Natural killer cell (primary cell): ENCODE data around the gene DHRS1. TPM values are rescaled to one million over a fixed set of nuclear protein-coding genes. Genes with fewer than 3 reads are reported as not detected.
A peak's percentile ranks its signal among the peaks of the same experiment; 100 is the strongest.
"Not testable (repeated sequence)": the region's sequence is repeated elsewhere in the genome, so short reads cannot be mapped to it uniquely, and the experiment has no call there.

Source experiments
- ATAC-seq, 3 donors: fragments of 150-1000 bp in 2 of 3; fragments of 200-7000 bp in 1 of 3; cut with Tn5 transposase; 1 replicate in 1 of 3; 2 replicates in 2 of 3; pipeline ENCODE4 v1.10.0; 2021; ENCODE audit warnings: mild to moderate bottlenecking in 2 of 3, moderate library complexity in 2 of 3
- DNase-seq, 2 donors: peaks; one replicate each; pipeline versions ENCODE4 v3.0.0 to v3.0.0-alpha.2; 2013 to 2021; ENCODE audit warnings: mixed read lengths in 1 of 2
- H3K27ac ChIP-seq: one replicate; pipeline ENCODE4 v1.5.1; 2013; ENCODE audit warnings: mild to moderate bottlenecking, low read length
- H3K27me3 ChIP-seq: one replicate; pipeline ENCODE4 v1.6.1; 2013; ENCODE audit warnings: low read length; ENCODE audit not compliant: control insufficient read depth, insufficient read depth
- H3K36me3 ChIP-seq: one replicate; pipeline ENCODE4 v1.6.1; 2013; ENCODE audit warnings: low read length; ENCODE audit not compliant: control insufficient read depth, insufficient read depth
- H3K4me1 ChIP-seq: one replicate; pipeline ENCODE4 v1.6.1; 2013; ENCODE audit warnings: low read length; ENCODE audit not compliant: control insufficient read depth, insufficient read depth
- H3K4me3 ChIP-seq: one replicate; pipeline ENCODE4 v1.5.1; 2013; ENCODE audit warnings: low read length
- H3K9me3 ChIP-seq: one replicate; pipeline ENCODE4 v1.6.1; 2013; ENCODE audit warnings: low read length; ENCODE audit not compliant: control insufficient read depth, insufficient read depth
- H3K27ac Mint-ChIP-seq, 2 donors: one replicate each; pipeline ENCODE4 v1.8.0; 2022; ENCODE audit warnings: mild to moderate bottlenecking in 2 of 2, mixed read lengths in 2 of 2, moderate library complexity in 1 of 2
- H3K27me3 Mint-ChIP-seq, 2 donors: one replicate each; pipeline ENCODE4 v1.8.0; 2022; ENCODE audit warnings: low read depth in 2 of 2, mixed read lengths in 2 of 2
- H3K36me3 Mint-ChIP-seq: one replicate; pipeline ENCODE4 v1.8.0; 2022; ENCODE audit warnings: mixed read lengths
- H3K4me1 Mint-ChIP-seq, 2 donors: one replicate each; pipeline ENCODE4 v1.8.0; 2022; ENCODE audit warnings: mixed read lengths in 2 of 2
- H3K4me3 Mint-ChIP-seq: one replicate; pipeline ENCODE4 v1.8.0; 2022; ENCODE audit warnings: mild to moderate bottlenecking, moderate library complexity, mixed read lengths
- H3K9me3 Mint-ChIP-seq, 2 donors: one replicate each; pipeline ENCODE4 v1.8.0; 2022; ENCODE audit warnings: mixed read lengths in 2 of 2
- WGBS: methylation state at CpG from one replicate; pipeline ENCODE4 v1.1.7; 2013; ENCODE audit warnings: missing lambda C conversion rate; ENCODE audit not compliant: insufficient coverage; 5-methylcytosine and 5-hydroxymethylcytosine counted together
- intact Hi-C: fragments of 100-400 bp; cut with micrococcal nuclease; formaldehyde crosslinking; loops from one replicate; pipeline ENCODE4 v1.14.2; 2022
- total RNA-seq, 4 donors: library from RNA; stranded (reverse); fragments of 120-200 nt in 1 of 4; gene quantifications; one replicate each; pipeline versions ENCODE4 v1.2.3 to v1.2.4, GENCODE V29; 2013 to 2022
- TF ChIP-seq, protein P1 (sequence below): fragments of 200-600 bp; IDR thresholded peaks from one replicate; pipeline ENCODE4 v1.8.0; 2022; ENCODE audit warnings: antibody characterized with exemption

Gene DHRS1
- total RNA-seq, 3 donors from 2014 or later (not counting 1 experiment from before 2014, with no cell fraction given), result 39.8 to 59.0 (median 43.3) TPM

GRCh38 chr14:24329736-24330135 is 30.2 kb upstream of the DHRS1 start:
- Mint-ChIP-seq H3K4me3 (peak overlapping the region; percentile 79), H3K36me3 (no peaks in the 10 kb centered on the region), H3K27ac (peak overlapping the region; percentile 87 to 88), H3K27me3 (peaks cover 6 to 8% of the 10 kb centered on the region in 2 donors), H3K9me3 (no peaks in the 10 kb centered on the region), H3K4me1 (peaks cover 69 to 77% of the 10 kb centered on the region in 2 donors)
- DNase-seq (peak; percentile 86 to 93), ATAC-seq (peak; percentile 72 to 88 (median 85))
- 11% methylated on average over 9 of the region's 9 CpGs for WGBS
- Histone ChIP-seq H3K9me3 (no peaks in the 10 kb centered on the region), H3K36me3 (no peaks in the 10 kb centered on the region), H3K27me3 (peaks cover 14% of the 10 kb centered on the region), H3K4me3 (no peak overlapping the region), H3K27ac (peak overlapping the region; percentile 61), H3K4me1 (peaks cover 93% of the 10 kb centered on the region)
- TF ChIP-seq, protein P1, sequence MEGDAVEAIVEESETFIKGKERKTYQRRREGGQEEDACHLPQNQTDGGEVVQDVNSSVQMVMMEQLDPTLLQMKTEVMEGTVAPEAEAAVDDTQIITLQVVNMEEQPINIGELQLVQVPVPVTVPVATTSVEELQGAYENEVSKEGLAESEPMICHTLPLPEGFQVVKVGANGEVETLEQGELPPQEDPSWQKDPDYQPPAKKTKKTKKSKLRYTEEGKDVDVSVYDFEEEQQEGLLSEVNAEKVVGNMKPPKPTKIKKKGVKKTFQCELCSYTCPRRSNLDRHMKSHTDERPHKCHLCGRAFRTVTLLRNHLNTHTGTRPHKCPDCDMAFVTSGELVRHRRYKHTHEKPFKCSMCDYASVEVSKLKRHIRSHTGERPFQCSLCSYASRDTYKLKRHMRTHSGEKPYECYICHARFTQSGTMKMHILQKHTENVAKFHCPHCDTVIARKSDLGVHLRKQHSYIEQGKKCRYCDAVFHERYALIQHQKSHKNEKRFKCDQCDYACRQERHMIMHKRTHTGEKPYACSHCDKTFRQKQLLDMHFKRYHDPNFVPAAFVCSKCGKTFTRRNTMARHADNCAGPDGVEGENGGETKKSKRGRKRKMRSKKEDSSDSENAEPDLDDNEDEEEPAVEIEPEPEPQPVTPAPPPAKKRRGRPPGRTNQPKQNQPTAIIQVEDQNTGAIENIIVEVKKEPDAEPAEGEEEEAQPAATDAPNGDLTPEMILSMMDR, result no peak
- intact Hi-C loops, result loop anchor here (1.0 to 10.0 kb wide), 6 partner anchors 38 to 825 kb away; partner anchors contain the start of genes GZMB, NFATC4 and RABGGTA

GRCh38 chr14:24329073-24329663 is 29.6 kb upstream of the DHRS1 start:
- H3K27ac Mint-ChIP-seq, result peak overlapping the region; percentile 87 to 88
- Histone ChIP-seq H3K9me3 (no peaks in the 10 kb centered on the region), H3K27ac (peak overlapping the region; percentile 61), H3K4me3 (no peak overlapping the region), H3K27me3 (peaks cover 8% of the 10 kb centered on the region), H3K4me1 (peaks cover 87% of the 10 kb centered on the region), H3K36me3 (no peaks in the 10 kb centered on the region)
- 84% methylated on average over 12 of the region's 12 CpGs for WGBS
- no peaks in the 10 kb centered on the region for H3K36me3 Mint-ChIP-seq
- no peak for DNase-seq
- no peaks in the 10 kb centered on the region for H3K9me3 Mint-ChIP-seq
- intact Hi-C loops, result loop anchor here (1.0 kb wide), 3 partner anchors 58 to 305 kb away; partner anchors contain the start of genes GZMB and RABGGTA
- ATAC-seq, result no peak
- TF ChIP-seq, protein P1, result no peak
- peaks cover 6% of the 10 kb centered on the region in 2 donors for H3K27me3 Mint-ChIP-seq
- H3K4me3 Mint-ChIP-seq, result peak overlapping the region; percentile 79
- peaks cover 68 to 71% of the 10 kb centered on the region in 2 donors for H3K4me1 Mint-ChIP-seq

DNA sequence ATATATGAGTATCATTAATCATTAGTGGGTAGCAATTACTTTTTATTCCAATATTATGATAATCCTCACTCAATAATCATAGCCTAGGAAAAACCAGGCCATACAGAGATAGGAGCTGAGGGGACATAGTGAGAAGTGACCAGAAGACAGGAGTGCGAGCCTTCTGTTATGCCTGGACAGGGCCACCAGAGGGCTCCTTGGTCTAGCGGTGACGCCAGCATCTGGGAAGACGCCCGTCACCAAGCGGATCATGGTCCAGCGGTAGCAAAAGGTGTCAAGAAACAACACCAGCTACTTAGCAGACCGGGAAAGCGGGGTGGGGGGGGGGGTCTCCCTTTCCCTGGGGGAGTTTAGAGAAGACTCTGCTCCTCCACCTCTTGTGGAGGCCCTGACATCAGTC is 28.3 kb upstream of the DHRS1 start:
- H3K27me3 ChIP-seq, H3K36me3 ChIP-seq, H3K27me3 Mint-ChIP-seq, ATAC-seq, H3K27ac ChIP-seq, H3K4me3 ChIP-seq, intact Hi-C loops, H3K9me3 Mint-ChIP-seq, H3K9me3 ChIP-seq, H3K36me3 Mint-ChIP-seq: not testable (repeated sequence)
- peaks cover 75% of the 10 kb centered on the region for H3K4me1 ChIP-seq
- peaks cover 58 to 61% of the 10 kb centered on the region in 2 donors for H3K4me1 Mint-ChIP-seq
- H3K4me3 Mint-ChIP-seq, result peak overlapping the region; percentile 13
- H3K27ac Mint-ChIP-seq, result peak overlapping the region; percentile 87 to 88
- peak in 1 of 2 donors; percentile 28 for DNase-seq
- TF ChIP-seq, protein P1, result peak; percentile 42
- WGBS, result 15% methylated on average over 9 of the region's 9 CpGs
